Fibroblast of mammary gland (primary cell): ENCODE results near the gene NME9.

Experiments
- DNase-seq: peaks from one replicate; pipeline ENCODE4 v3.0.0-alpha.2; 2010; ENCODE audit warnings: low read depth
- H3K4me3 ChIP-seq: 2 replicates; pipeline ENCODE4 v1.5.1; 2011; ENCODE audit warnings: low read depth, mild to moderate bottlenecking, low read length, moderate library complexity; ENCODE audit not compliant: control insufficient read depth
- TF ChIP-seq, protein P1 (sequence below): conservative IDR thresholded peaks from 2 replicates; pipeline ENCODE4 v1.5.1; 2011; ENCODE audit warnings: low read depth, low read length, inconsistent platforms; ENCODE audit not compliant: control insufficient read depth, insufficient read depth

Gene NME9

DNA sequence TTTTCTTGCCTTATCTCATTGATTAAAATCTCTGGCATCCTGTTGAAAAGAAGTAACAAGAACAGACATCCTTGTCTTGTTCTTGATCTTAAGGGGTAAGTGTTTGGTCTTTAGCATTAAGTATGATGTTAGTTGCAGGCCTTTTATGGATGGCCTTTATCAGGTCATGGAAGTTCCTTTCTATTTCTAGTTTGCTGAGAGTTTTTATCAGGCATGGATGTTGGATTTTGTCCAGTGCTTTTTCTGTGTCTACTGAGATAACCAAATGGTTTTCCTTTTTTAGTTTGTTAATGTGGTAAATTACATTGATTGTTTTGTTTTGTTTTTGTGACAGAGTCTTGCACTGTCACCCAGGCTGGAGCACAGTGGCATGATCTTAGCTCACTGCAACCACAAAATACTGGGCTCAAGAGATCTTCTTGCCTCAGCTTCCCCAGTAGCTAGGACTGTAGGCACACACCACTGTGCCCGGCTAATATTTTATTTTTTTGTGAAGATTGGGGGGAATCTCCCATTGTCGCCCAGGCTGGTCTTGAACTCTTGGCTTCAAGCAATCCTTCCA lies 45.0 kb upstream of the NME9 start:
- H3K4me3 ChIP-seq: no peak overlapping the region
- no peak for DNase-seq
- TF ChIP-seq, protein P1, sequence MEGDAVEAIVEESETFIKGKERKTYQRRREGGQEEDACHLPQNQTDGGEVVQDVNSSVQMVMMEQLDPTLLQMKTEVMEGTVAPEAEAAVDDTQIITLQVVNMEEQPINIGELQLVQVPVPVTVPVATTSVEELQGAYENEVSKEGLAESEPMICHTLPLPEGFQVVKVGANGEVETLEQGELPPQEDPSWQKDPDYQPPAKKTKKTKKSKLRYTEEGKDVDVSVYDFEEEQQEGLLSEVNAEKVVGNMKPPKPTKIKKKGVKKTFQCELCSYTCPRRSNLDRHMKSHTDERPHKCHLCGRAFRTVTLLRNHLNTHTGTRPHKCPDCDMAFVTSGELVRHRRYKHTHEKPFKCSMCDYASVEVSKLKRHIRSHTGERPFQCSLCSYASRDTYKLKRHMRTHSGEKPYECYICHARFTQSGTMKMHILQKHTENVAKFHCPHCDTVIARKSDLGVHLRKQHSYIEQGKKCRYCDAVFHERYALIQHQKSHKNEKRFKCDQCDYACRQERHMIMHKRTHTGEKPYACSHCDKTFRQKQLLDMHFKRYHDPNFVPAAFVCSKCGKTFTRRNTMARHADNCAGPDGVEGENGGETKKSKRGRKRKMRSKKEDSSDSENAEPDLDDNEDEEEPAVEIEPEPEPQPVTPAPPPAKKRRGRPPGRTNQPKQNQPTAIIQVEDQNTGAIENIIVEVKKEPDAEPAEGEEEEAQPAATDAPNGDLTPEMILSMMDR: no peak

DNA sequence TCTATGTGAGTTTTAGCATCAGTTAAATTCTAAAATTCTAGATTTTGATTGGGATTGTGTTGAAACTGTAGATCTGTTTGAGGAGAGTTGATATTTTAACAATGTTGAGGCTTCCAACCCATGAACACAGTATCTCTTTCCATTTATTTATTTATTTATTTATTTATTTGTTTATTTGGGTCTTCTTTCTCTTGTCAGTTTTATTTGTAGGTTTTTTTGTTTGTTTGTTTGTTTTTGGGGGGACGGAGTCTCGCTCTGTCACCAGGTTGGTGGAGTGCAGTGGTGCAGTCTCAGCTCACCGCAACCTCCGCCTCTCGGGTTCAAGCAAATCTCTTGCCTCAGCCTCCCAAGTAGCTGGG lies 44.1 kb upstream of the NME9 start:
- TF ChIP-seq, protein P1: no peak
- no peak for DNase-seq
- no peak overlapping the region for H3K4me3 ChIP-seq

DNA sequence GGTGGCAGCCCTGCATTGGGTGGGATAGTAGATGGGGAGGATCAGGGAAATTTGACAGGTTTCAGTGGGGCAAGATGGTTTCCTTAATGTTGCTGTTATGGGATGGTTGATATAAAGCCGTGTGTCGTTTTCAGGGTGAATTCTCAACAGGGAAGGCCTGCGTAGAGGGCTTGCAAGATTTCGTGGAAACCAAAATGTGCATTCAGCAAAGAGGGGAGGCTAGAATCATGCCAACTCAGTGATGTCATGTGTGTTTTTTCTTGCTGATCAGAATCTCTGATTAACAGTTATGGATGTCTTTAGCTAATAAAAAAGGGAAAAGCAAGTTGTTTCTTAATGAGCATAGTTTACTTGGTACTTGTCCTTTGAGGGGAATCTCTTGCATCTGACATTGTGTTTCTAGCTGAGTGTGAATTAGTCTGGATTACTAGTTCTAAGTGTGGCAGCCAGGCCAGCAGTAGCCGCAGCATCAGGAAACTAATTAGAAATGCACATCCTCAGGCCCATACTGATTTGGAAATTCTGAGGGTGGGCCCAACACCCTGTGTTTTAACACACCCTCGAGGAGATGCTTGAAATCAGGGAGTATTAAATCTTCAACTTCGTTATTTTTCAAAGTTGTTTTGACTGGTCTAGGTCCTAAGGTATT lies 43.6 kb upstream of the NME9 start:
- no peak overlapping the region for H3K4me3 ChIP-seq
- TF ChIP-seq, protein P1: no peak
- no peak for DNase-seq

- no peak overlapping the region for H3K4me3 ChIP-seq
- DNase-seq: no peak
- TF ChIP-seq, protein P1: no peak
Observed at GRCh38 chr3:138371070-138371965, 41.7 kb upstream of the NME9 start.

DNA sequence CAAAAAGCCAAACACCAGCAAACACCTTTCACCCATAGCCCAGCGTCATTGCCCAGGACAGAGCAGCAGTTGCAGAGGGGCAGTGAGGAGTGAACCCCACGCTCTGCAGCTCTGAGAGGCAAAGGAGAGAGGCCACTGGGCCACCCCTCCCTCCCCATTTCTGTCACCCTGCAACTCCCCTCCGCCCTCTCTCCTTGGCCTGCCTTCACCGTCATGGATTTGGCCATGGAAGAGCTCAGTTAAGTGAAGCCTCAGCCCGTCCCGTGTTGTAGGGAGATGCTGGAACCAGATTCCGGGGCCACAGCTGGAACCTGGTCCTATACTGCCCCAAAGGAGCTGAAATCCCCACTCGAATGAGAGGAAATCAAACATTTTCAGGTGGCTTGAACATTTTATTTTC lies 40.7 kb upstream of the NME9 start:
- no peak for DNase-seq
- no peak overlapping the region for H3K4me3 ChIP-seq
- TF ChIP-seq, protein P1: no peak

GRCh38 chr3:138369151-138369900 lies 39.7 kb upstream of the NME9 start:
- H3K4me3 ChIP-seq: no peak overlapping the region
- no peak for DNase-seq
- TF ChIP-seq, protein P1: no peak
